Measurements from ENCODE around the gene NAA50. TPM values are rescaled to one million over a fixed set of nuclear protein-coding genes. Genes with fewer than 3 reads are reported as not detected.

The NAA50 gene
- total RNA-seq, 2 experiments from 2014 or later, result 106 to 134 TPM

DNA sequence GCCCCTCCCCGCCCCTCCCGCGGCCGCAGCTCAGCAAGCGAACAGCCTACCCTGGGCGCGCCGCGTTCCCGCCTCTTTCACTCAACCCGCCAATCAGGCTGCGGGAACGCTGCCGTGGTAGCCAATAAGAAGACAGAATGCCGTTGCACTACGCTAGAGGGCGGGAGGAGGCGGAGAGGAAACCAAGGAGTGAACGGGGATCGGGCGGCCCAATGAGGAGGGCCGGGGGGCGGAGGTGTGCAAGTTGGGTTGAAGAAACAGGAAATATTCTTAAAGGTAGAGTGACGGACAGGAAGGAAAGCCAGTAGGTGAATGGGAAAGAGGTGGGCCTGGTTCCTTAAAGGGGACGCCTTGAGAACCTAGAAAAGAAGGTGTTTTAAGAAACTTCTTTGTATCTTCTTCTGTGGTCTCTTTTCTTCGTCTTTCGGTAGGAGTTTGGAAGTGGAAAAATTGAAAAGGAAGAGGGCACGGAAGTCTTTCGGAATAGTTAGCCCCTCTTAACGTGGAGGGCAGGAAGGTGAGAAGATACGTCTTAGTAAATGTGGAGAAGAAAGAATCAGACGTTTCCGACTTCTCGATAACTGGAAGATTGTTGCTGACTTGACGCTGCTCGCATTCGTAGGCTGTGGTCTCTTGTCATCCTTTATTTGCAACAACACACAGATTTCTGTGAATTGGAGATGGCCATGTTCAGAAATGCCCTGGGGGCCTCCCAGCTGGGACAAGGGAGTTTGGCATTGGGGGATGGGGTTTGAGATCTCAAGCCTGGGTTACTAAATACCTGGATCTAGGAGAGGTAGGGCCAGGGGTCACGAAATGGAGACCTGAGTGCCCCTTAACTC is 49.2 kb downstream of the NAA50 start:
- no peak overlapping the region for H3K4me3 Mint-ChIP-seq
- H3K36me3 Mint-ChIP-seq, result peaks cover 2% of the 10 kb centered on the region
- peak; percentile 93 for ATAC-seq
- CTCF ChIA-PET, result interaction anchor here (0.9 to 2.3 kb wide), 4 partner anchors 32 to 49 kb away, joined by 3 to 8 read pairs (median 4); partner anchors contain the start of gene NAA50
- H3K9me3 Mint-ChIP-seq (ENCODE audit: low read depth), result no peaks in the 10 kb centered on the region
- H3K27ac Mint-ChIP-seq, result no peak overlapping the region
- peaks cover 16% of the 10 kb centered on the region for H3K4me1 Mint-ChIP-seq
- H3K27me3 Mint-ChIP-seq, result no peaks in the 10 kb centered on the region
- peak; percentile 99 for DNase-seq

GRCh38 chr3:113695786-113696645 is 50.0 kb downstream of the NAA50 start, which contains the start of gene USF3:
TSS of gene USF3 (minus strand) at chr3:113696642. CDS start at chr3:113674878, 21,764 bp downstream.
- Mint-ChIP-seq H3K27ac (peak within 1 kb of the TSS; percentile 99), H3K27me3 (no peaks in the 10 kb centered on the region), H3K9me3 (ENCODE audit: low read depth) (no peaks in the 10 kb centered on the region), H3K36me3 (peaks cover 3% of the 10 kb centered on the region), H3K4me1 (peaks cover 16% of the 10 kb centered on the region), H3K4me3 (peak within 1 kb of the TSS; percentile 95)
- CTCF ChIA-PET, result interaction anchor here (0.5 to 2.3 kb wide), 7 partner anchors 32 to 181 kb away, joined by 3 to 8 read pairs (median 3); partner anchors contain the start of genes NAA50 and SPICE1
- ATAC-seq, result peak; percentile 81
- peak; percentile 90 for DNase-seq

- no peak for DNase-seq
- peaks cover 16% of the 10 kb centered on the region for H3K4me1 Mint-ChIP-seq
- CTCF ChIA-PET, result interaction anchor here (0.5 to 2.6 kb wide), 7 partner anchors 31 to 181 kb away, joined by 3 to 8 read pairs (median 4); partner anchors contain the start of genes NAA50 and SPICE1
- no peaks in the 10 kb centered on the region for H3K27me3 Mint-ChIP-seq
- peak overlapping the region; percentile 95 for H3K4me3 Mint-ChIP-seq
- no peaks in the 10 kb centered on the region for H3K9me3 Mint-ChIP-seq (ENCODE audit: low read depth)
- H3K27ac Mint-ChIP-seq, result peak overlapping the region; percentile 99
- peaks cover 3% of the 10 kb centered on the region for H3K36me3 Mint-ChIP-seq
- no peak for ATAC-seq
Observed at GRCh38 chr3:113695431-113695785, 50.6 kb downstream of the NAA50 start.

- ATAC-seq, result no peak
- no peaks in the 10 kb centered on the region for H3K9me3 Mint-ChIP-seq (ENCODE audit: low read depth)
- no peak overlapping the region for H3K4me3 Mint-ChIP-seq
- CTCF ChIA-PET, result no interaction called here
- no peaks in the 10 kb centered on the region for H3K27me3 Mint-ChIP-seq
- peaks cover 14% of the 10 kb centered on the region for H3K36me3 Mint-ChIP-seq
- no peak for DNase-seq
- no peak overlapping the region for H3K27ac Mint-ChIP-seq
- peaks cover 12% of the 10 kb centered on the region for H3K4me1 Mint-ChIP-seq
Observed at GRCh38 chr3:113690482-113690881, 55.6 kb downstream of the NAA50 start.

- Mint-ChIP-seq H3K4me1 (no peaks in the 10 kb centered on the region), H3K36me3 (peaks cover 27% of the 10 kb centered on the region), H3K27me3 (no peaks in the 10 kb centered on the region), H3K27ac (no peak overlapping the region), H3K9me3 (ENCODE audit: low read depth) (peaks cover 5% of the 10 kb centered on the region), H3K4me3 (no peak overlapping the region)
- ATAC-seq (no peak), DNase-seq (no peak)
- CTCF ChIA-PET, result interaction anchor here (0.6 kb wide), 1 partner anchor 46 kb away, joined by 3 read pairs; no protein-coding TSS in a partner anchor
Observed at GRCh38 chr3:113685956-113686721, 59.9 kb downstream of the NAA50 start.

- no peak for ATAC-seq
- Mint-ChIP-seq H3K27me3 (no peaks in the 10 kb centered on the region), H3K4me1 (no peaks in the 10 kb centered on the region), H3K36me3 (peaks cover 27% of the 10 kb centered on the region), H3K27ac (no peak overlapping the region), H3K4me3 (no peak overlapping the region), H3K9me3 (ENCODE audit: low read depth) (peaks cover 5% of the 10 kb centered on the region)
- CTCF ChIA-PET, result no interaction called here
- DNase-seq, result no peak
Observed at GRCh38 chr3:113685124-113685523, 60.9 kb downstream of the NAA50 start.

- CTCF ChIA-PET, result no interaction called here
- H3K9me3 Mint-ChIP-seq (ENCODE audit: low read depth), result peaks cover 5% of the 10 kb centered on the region
- ATAC-seq, result no peak
- H3K27me3 Mint-ChIP-seq, result no peaks in the 10 kb centered on the region
- DNase-seq, result no peak
- no peak overlapping the region for H3K4me3 Mint-ChIP-seq
- H3K27ac Mint-ChIP-seq, result no peak overlapping the region
- no peaks in the 10 kb centered on the region for H3K4me1 Mint-ChIP-seq
- H3K36me3 Mint-ChIP-seq, result peaks cover 27% of the 10 kb centered on the region
Observed at GRCh38 chr3:113684271-113684819, 61.7 kb downstream of the NAA50 start.

- no peak for DNase-seq
- Mint-ChIP-seq H3K4me3 (no peak overlapping the region), H3K27ac (no peak overlapping the region), H3K36me3 (peaks cover 20% of the 10 kb centered on the region), H3K4me1 (no peaks in the 10 kb centered on the region), H3K27me3 (no peaks in the 10 kb centered on the region), H3K9me3 (ENCODE audit: low read depth) (no peaks in the 10 kb centered on the region)
- CTCF ChIA-PET, result no interaction called here
- no peak for ATAC-seq
Observed at GRCh38 chr3:113678773-113679172, 67.3 kb downstream of the NAA50 start.

- Mint-ChIP-seq H3K4me3 (no peak overlapping the region), H3K4me1 (no peaks in the 10 kb centered on the region), H3K27me3 (no peaks in the 10 kb centered on the region), H3K9me3 (ENCODE audit: low read depth) (no peaks in the 10 kb centered on the region), H3K36me3 (peaks cover 17% of the 10 kb centered on the region), H3K27ac (no peak overlapping the region)
- DNase-seq (no peak), ATAC-seq (no peak)
- CTCF ChIA-PET, result no interaction called here
Observed at GRCh38 chr3:113677737-113678136, 68.3 kb downstream of the NAA50 start.

GRCh38 chr3:113676261-113676660 is 69.8 kb downstream of the NAA50 start:
- H3K36me3 Mint-ChIP-seq, result peaks cover 17% of the 10 kb centered on the region
- ATAC-seq, result no peak

DNA sequence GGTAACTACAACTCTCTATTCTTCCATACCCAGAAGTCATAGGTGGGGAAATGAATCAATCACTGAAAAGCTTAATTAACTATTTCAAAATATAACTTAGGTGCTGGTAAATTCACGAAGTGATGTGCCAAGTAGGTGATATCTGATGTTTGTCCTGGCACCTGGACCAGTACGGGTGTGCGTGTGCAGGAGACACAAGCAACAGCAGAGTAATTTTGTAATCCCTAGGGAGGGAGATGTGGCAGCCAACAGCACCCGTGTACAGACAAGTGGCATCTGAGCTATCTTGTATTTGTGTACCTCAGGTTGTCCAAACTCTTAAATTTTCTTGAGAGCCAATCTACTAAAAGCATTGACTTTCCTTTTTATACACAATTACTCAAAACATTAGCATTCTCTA is 72.5 kb downstream of the NAA50 start:
- no peak overlapping the region for H3K27ac Mint-ChIP-seq
- no peaks in the 10 kb centered on the region for H3K9me3 Mint-ChIP-seq (ENCODE audit: low read depth)
- no peaks in the 10 kb centered on the region for H3K4me1 Mint-ChIP-seq
- DNase-seq, result no peak
- CTCF ChIA-PET, result no interaction called here
- H3K36me3 Mint-ChIP-seq, result peaks cover 22% of the 10 kb centered on the region
- no peak overlapping the region for H3K4me3 Mint-ChIP-seq
- no peaks in the 10 kb centered on the region for H3K27me3 Mint-ChIP-seq
- ATAC-seq, result no peak

More at GRCh38 chr3:113676261-113676660, 69.8 kb downstream of the NAA50 start:
- Mint-ChIP-seq H3K27me3 (no peaks in the 10 kb centered on the region), H3K4me1 (no peaks in the 10 kb centered on the region), H3K4me3 (no peak overlapping the region), H3K27ac (peak overlapping the region; percentile 54), H3K9me3 (ENCODE audit: low read depth) (no peaks in the 10 kb centered on the region)
- CTCF ChIA-PET, result no interaction called here
- no peak for DNase-seq

GRCh38 chr3:113668015-113668414 is 78.0 kb downstream of the NAA50 start:
- ATAC-seq (no peak), DNase-seq (no peak)
- H3K4me3 Mint-ChIP-seq, result no peak overlapping the region
- CTCF ChIA-PET, result interaction anchor here (0.6 kb wide), 1 partner anchor 32 kb away, joined by 3 read pairs; no protein-coding TSS in a partner anchor
- no peak overlapping the region for H3K27ac Mint-ChIP-seq
- peaks cover 8% of the 10 kb centered on the region for H3K36me3 Mint-ChIP-seq
- peaks cover 18% of the 10 kb centered on the region for H3K4me1 Mint-ChIP-seq
- no peaks in the 10 kb centered on the region for H3K9me3 Mint-ChIP-seq (ENCODE audit: low read depth)
- H3K27me3 Mint-ChIP-seq, result no peaks in the 10 kb centered on the region
